IMR-90 (cell line): Measurements from ENCODE around the gene DNAH6.
A peak's percentile ranks its signal among the peaks of the same experiment; 100 is the strongest.

ENCODE experiments used
- BHLHE40 ChIP-seq: fragments of 150-350 bp; IDR thresholded peaks from 2 replicates; pipeline ENCODE4 v1.6.1; 2016; ENCODE audit warnings: mild to moderate bottlenecking, low read depth, low read length
- CEBPB ChIP-seq: IDR thresholded peaks from 2 replicates; pipeline ENCODE4 v1.6.1; 2012; ENCODE audit warnings: low read depth, low read length, improper control_type of control experiment
- CHD1 ChIP-seq: IDR thresholded peaks from 2 replicates; pipeline ENCODE4 v1.6.1; 2012; ENCODE audit warnings: low read depth, low read length, improper control_type of control experiment
- MAFK ChIP-seq: IDR thresholded peaks from 2 replicates; pipeline ENCODE4 v1.6.1; 2012; ENCODE audit warnings: low read depth, low read length, improper control_type of control experiment
- MAZ ChIP-seq: IDR thresholded peaks from 2 replicates; pipeline ENCODE4 v1.6.1; 2012; ENCODE audit warnings: low read depth, mild to moderate bottlenecking, low read length, improper control_type of control experiment, moderate library complexity, borderline replicate concordance
- POLR2A ChIP-seq: IDR thresholded peaks from 2 replicates; pipeline ENCODE4 v1.6.1; 2012; ENCODE audit warnings: mild to moderate bottlenecking, low read depth, low read length
- RAD21 ChIP-seq: IDR thresholded peaks from 2 replicates; pipeline ENCODE4 v1.6.1; 2012; ENCODE audit warnings: low read length, improper control_type of control experiment
- RCOR1 ChIP-seq: IDR thresholded peaks from 2 replicates; pipeline ENCODE4 v1.6.1; 2012; ENCODE audit warnings: mild to moderate bottlenecking, low read length, improper control_type of control experiment; ENCODE audit not compliant: insufficient replicate concordance
- RFX5 ChIP-seq: IDR thresholded peaks from 2 replicates; pipeline ENCODE4 v1.8.0; 2012; ENCODE audit warnings: low read depth, mild to moderate bottlenecking, low read length, moderate library complexity
- SMC3 ChIP-seq: fragments of 150-350 bp; IDR thresholded peaks from 2 replicates; pipeline ENCODE4 v1.6.1; 2016; ENCODE audit warnings: low read depth, mild to moderate bottlenecking, antibody characterized with exemption, low read length, moderate library complexity
- TF ChIP-seq, protein P1 (sequence below): conservative IDR thresholded peaks from 2 replicates; pipeline ENCODE4 v1.5.1; 2012; ENCODE audit warnings: mild to moderate bottlenecking, low read depth, low read length, improper control_type of control experiment
- TF ChIP-seq, protein P2 (sequence below): fragments of 150-350 bp; IDR thresholded peaks from 2 replicates; pipeline ENCODE4 v1.6.1; 2016; ENCODE audit warnings: low read depth, mild to moderate bottlenecking, low read length, moderate library complexity, borderline replicate concordance
- TF ChIP-seq, protein P3 (sequence below): fragments of 150-350 bp; IDR thresholded peaks from 2 replicates; pipeline ENCODE4 v1.6.1; 2017; ENCODE audit warnings: mild to moderate bottlenecking, antibody characterized with exemption, low read length, low read depth

DNA sequence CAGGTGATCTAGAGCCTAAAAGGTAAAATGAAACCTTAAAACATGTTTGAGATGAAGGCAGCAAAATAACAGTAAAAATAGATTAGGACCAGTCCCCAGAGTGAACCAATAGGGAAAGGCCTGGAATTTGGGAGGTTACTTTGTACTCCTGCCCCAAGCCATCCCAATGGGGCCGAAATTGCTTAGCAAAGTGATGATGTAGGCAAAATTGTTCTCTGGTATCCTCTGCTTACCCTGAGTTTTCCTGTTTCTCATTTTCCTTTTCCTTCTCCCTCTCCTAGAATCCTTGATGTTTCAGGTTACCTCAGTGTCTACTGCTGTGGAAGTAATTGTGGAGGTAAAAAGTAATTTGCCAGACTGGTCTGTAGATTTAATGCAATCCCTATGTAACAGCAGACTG is 271.7 kb downstream of the DNAH6 start:
- no peak for TF ChIP-seq RAD21
- no peak for TF ChIP-seq POLR2A
- TF ChIP-seq, protein P1, sequence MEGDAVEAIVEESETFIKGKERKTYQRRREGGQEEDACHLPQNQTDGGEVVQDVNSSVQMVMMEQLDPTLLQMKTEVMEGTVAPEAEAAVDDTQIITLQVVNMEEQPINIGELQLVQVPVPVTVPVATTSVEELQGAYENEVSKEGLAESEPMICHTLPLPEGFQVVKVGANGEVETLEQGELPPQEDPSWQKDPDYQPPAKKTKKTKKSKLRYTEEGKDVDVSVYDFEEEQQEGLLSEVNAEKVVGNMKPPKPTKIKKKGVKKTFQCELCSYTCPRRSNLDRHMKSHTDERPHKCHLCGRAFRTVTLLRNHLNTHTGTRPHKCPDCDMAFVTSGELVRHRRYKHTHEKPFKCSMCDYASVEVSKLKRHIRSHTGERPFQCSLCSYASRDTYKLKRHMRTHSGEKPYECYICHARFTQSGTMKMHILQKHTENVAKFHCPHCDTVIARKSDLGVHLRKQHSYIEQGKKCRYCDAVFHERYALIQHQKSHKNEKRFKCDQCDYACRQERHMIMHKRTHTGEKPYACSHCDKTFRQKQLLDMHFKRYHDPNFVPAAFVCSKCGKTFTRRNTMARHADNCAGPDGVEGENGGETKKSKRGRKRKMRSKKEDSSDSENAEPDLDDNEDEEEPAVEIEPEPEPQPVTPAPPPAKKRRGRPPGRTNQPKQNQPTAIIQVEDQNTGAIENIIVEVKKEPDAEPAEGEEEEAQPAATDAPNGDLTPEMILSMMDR, result no peak
- TF ChIP-seq MAZ, result no peak
- TF ChIP-seq CHD1, result no peak
- no peak for TF ChIP-seq CEBPB
- TF ChIP-seq SMC3, result no peak
- TF ChIP-seq, protein P2, sequence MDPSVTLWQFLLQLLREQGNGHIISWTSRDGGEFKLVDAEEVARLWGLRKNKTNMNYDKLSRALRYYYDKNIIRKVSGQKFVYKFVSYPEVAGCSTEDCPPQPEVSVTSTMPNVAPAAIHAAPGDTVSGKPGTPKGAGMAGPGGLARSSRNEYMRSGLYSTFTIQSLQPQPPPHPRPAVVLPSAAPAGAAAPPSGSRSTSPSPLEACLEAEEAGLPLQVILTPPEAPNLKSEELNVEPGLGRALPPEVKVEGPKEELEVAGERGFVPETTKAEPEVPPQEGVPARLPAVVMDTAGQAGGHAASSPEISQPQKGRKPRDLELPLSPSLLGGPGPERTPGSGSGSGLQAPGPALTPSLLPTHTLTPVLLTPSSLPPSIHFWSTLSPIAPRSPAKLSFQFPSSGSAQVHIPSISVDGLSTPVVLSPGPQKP, result no peak
- TF ChIP-seq, protein P3, sequence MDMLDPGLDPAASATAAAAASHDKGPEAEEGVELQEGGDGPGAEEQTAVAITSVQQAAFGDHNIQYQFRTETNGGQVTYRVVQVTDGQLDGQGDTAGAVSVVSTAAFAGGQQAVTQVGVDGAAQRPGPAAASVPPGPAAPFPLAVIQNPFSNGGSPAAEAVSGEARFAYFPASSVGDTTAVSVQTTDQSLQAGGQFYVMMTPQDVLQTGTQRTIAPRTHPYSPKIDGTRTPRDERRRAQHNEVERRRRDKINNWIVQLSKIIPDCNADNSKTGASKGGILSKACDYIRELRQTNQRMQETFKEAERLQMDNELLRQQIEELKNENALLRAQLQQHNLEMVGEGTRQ, result no peak
- TF ChIP-seq MAFK, result peak; percentile 82
- no peak for TF ChIP-seq BHLHE40
- no peak for TF ChIP-seq RCOR1
- TF ChIP-seq RFX5, result no peak
